ENCODE results near the gene HAUS3. TPM values are rescaled to one million over a fixed set of nuclear protein-coding genes. Genes with fewer than 3 reads are reported as not detected.
A peak's percentile ranks its signal among the peaks of the same experiment; 100 is the strongest.

Gene HAUS3
- total RNA-seq (2021; fragmentation: NEBNext Ultra II Directional; extraction: Animal tissue kit (Norgen Biotek cat#: 25700)), result 14.6 and 14.8 TPM in 2 replicates
- polyA plus RNA-seq (2011; rRNA removed), result 3.2 and 5.1 TPM in 2 replicates
- polyA plus RNA-seq (2011; cell fraction: cytosol; rRNA removed), result 6.5 TPM
- polyA plus RNA-seq (2011; cell fraction: nucleus; rRNA removed), result 3.7 TPM
- 4.4 to 10.4 TPM (median 5.5 TPM) in 4 replicates for polyA plus RNA-seq (2012, experiment 1 of 2)
- 1.2 TPM for polyA plus RNA-seq (2012, experiment 2 of 2)
- polyA plus RNA-seq (2013, experiment 1 of 2), result 10.3 TPM
- polyA plus RNA-seq (2013, experiment 2 of 2), result 10.4 TPM
- polyA minus RNA-seq (2011; rRNA and poly(A)+ RNA removed), result 1.6 and 2.3 TPM in 2 replicates
- 4.0 TPM for polyA minus RNA-seq (2011; cell fraction: cytosol; rRNA and poly(A)+ RNA removed)
- 5.1 TPM for polyA minus RNA-seq (2011; cell fraction: nucleus; rRNA and poly(A)+ RNA removed)
- long read RNA-seq, experiment 1, partial matches to known transcripts, result 6 of 10 reads
- long read RNA-seq, experiment 1, other reads (novel, unspliced or antisense), result 2 of 10 reads
- long read RNA-seq, experiment 2, full-length matches to known transcripts, result 2 of 3 reads
- long read RNA-seq, experiment 2, partial matches to known transcripts, result 1 of 3 reads
- long read RNA-seq, experiment 2, other reads (novel, unspliced or antisense), result 0 of 3 reads

- no peaks in the 10 kb centered on the region; a peak in 1 of 4 replicates for H3K9me3 ChIP-seq (ENCODE audit: insufficient read depth in 2 of 2, low read depth in 1 of 2, low read length in 1 of 2)
- H3K23ac ChIP-seq (ENCODE audit: insufficient read length), result peak within 1 kb of the TSS; percentile 99
- ChIA-PET POLR2A (ENCODE audit: partially characterized antibody) (interaction anchor here (0.8 to 1.6 kb wide), 2 partner anchors 9 to 200 kb away, joined by 3 to 4 read pairs; no protein-coding TSS in a partner anchor), CTCF (ENCODE audit: partially characterized antibody) (interaction anchor here (1.4 to 2.7 kb wide), 3 partner anchors 14 to 119 kb away, joined by 5 to 13 read pairs (median 7); no protein-coding TSS in a partner anchor)
- peak within 1 kb of the TSS; percentile 62; the same call in 1 of the 2 replicates for H2AFZ ChIP-seq (ENCODE audit: low read length)
- H3K23me2 ChIP-seq (ENCODE audit: low read depth, low read length), result no peaks in the 10 kb centered on the region
- H3K4ac ChIP-seq (replicated peaks; ENCODE audit: insufficient read length, low read depth, low read length), result no peak within 1 kb of the TSS
- H3K27ac ChIP-seq (ENCODE audit: low read depth, low read length), result no peak within 1 kb of the TSS
- peaks cover 0 to 7% (median 0%) of the 10 kb centered on the region in 4 experiments; a peak in 1 of 8 replicates for H3K36me3 ChIP-seq (ENCODE audit: control insufficient read depth in 2 of 4, insufficient read depth in 4 of 4, low read length in 3 of 4)
- H4K91ac ChIP-seq (replicated peaks; ENCODE audit: insufficient read length, low read length), result peak within 1 kb of the TSS; percentile 3
- no peak within 1 kb of the TSS for H2BK5ac ChIP-seq (ENCODE audit: low read depth, low read length)
- H3K14ac ChIP-seq (ENCODE audit: insufficient read length), result no peak within 1 kb of the TSS
- no peak within 1 kb of the TSS for H2BK120ac ChIP-seq (replicated peaks; ENCODE audit: low read depth, low read length)
- DNase-seq (ENCODE audit: low read depth in 1 of 2, low spot score in 2 of 2) (peak; percentile 95 to 99), FAIRE-seq (no peak)
- no peak within 1 kb of the TSS for H2BK20ac ChIP-seq (ENCODE audit: low read length)
- peaks cover 0 to 2% (median 0%) of the 10 kb centered on the region in 4 experiments; a peak in 1 of 7 replicates for H3K4me1 ChIP-seq (replicated peaks in 1 of 4; ENCODE audit: control insufficient read depth in 3 of 4, insufficient read depth in 4 of 4, low read length in 3 of 4)
- 3% methylated on average over 67 of the region's 88 CpGs; no CpG with 5 or more reads in 1 of the 2 experiments for WGBS, 2 experiments (ENCODE audit: extremely low coverage in 1 of 2, insufficient coverage in 1 of 2, insufficient read length in 1 of 2, insufficient replicate concordance in 2 of 2, low coverage in 1 of 2, low lambda C conversion rate in 2 of 2, missing lambda C conversion rate in 1 of 2)
- no peak within 1 kb of the TSS for H3K18ac ChIP-seq (ENCODE audit: extremely low read depth, low read length)
- peaks cover 0 to 37% of the 10 kb centered on the region in 2 experiments; a peak in 3 of 4 replicates for H3K79me2 ChIP-seq (ENCODE audit: control insufficient read depth in 1 of 2, insufficient read depth in 2 of 2, low read length in 2 of 2)
- 0 out of 2 replicates have a peak within 1 kb of the TSS, but pooled peaks have one; percentile 12 for H2BK15ac ChIP-seq (ENCODE audit: low read length)
- peak within 1 kb of the TSS; percentile 79 to 89 for H3K4me2 ChIP-seq (ENCODE audit: insufficient read depth in 1 of 2, low read depth in 2 of 2, low read length in 2 of 2)
- H3K27me3 ChIP-seq (replicated peaks in 1 of 4; ENCODE audit: control insufficient read depth in 3 of 4, extremely low read depth in 1 of 4, insufficient read depth in 3 of 4, low read length in 3 of 4), result no peaks in the 10 kb centered on the region
- H2AK5ac ChIP-seq (ENCODE audit: low read depth, low read length), result no peak within 1 kb of the TSS
- H4K5ac ChIP-seq (ENCODE audit: insufficient read length, low read depth, low read length), result peak within 1 kb of the TSS; percentile 44
- H4K20me1 ChIP-seq (replicated peaks in 1 of 2; ENCODE audit: control insufficient read depth in 1 of 2, insufficient read depth in 2 of 2, low read length in 2 of 2), result peaks cover 0 to 6% of the 10 kb centered on the region in 2 experiments
- peak within 1 kb of the TSS; percentile 50 to 82 (median 54) for H3K9ac ChIP-seq (replicated peaks in 1 of 4; ENCODE audit: extremely low read depth in 1 of 4, low read depth in 3 of 4, low read length in 3 of 4)
- H3K4me3 ChIP-seq (ENCODE audit: extremely low read depth in 1 of 4, insufficient read depth in 2 of 4, low read depth in 3 of 4, low read length in 4 of 4), result peak within 1 kb of the TSS; percentile 75 to 94 (median 84)
- no peak within 1 kb of the TSS for H2BK12ac ChIP-seq (ENCODE audit: low read depth, low read length)
- H4K8ac ChIP-seq (ENCODE audit: extremely low read depth, insufficient read depth, low read length), result no peak within 1 kb of the TSS; the same call in none of the 2 replicates
- H3K79me1 ChIP-seq (ENCODE audit: low read depth, low read length), result no peaks in the 10 kb centered on the region; the same call in 1 of the 2 replicates
- peak within 1 kb of the TSS; percentile 87 for H3K56ac ChIP-seq (replicated peaks; ENCODE audit: insufficient read length, low read depth, low read length)
- no peak for TF ChIP-seq TAF7 (optimal IDR thresholded peaks at IDR 0.05; ENCODE audit: borderline replicate concordance, low read depth, low read length)
- TF ChIP-seq GABPA (IDR thresholded peaks at IDR 0.05; ENCODE audit: borderline replicate concordance, insufficient read depth, low read length), result no peak
- no peak for TF ChIP-seq JUND (IDR thresholded peaks at IDR 0.05; ENCODE audit: low read length)
- no peak for TF ChIP-seq CHD1 (IDR thresholded peaks at IDR 0.05; ENCODE audit: low read depth, low read length)
Observed at GRCh38 chr4:2241410-2242353, at the start of gene HAUS3, which contains the start of gene POLN. Gene HAUS3 (minus strand): TSS chr4:2242121. CDS start chr4:2240946, 1,175 bp downstream. Gene POLN (minus strand): TSS chr4:2242121. CDS start chr4:2229231, 12,890 bp downstream.
